ENCODE data around the gene PARS2.

Gene PARS2

DNA sequence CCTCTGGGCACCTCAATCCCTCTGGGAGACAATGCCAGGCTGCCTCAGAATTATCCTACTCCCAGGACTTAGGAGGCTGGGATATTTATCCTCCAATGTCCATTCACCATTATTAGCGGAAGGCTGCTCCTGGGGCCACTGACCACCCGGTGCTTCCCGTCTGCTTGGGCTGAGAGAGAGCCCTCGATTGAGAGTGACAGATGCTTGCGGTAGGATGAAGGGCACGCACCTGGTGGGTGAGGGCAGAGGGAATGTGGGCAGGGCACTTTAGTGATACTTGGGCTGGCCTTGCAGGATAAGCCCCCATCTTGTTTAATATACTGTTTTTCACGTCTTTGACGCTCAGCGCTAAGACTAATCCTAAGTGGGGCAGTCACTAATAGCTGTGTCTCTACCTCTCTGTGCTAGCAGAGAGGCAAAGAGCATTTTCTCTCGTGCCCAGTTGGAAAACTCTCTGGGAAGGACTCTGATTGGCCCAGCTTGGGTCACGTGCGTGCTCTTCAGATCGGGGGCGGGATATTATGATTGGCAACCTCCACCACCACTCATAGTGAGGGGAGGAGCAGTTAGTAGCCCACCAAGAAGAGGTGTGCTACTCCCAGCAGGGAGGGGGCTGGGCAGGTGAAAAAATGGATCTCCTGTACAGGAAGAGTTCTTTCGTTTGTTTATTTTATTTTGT lies 10.6 kb upstream of the PARS2 start:
- DNase-seq (ENCODE audit: low read depth in 2 of 2): no peak

DNA sequence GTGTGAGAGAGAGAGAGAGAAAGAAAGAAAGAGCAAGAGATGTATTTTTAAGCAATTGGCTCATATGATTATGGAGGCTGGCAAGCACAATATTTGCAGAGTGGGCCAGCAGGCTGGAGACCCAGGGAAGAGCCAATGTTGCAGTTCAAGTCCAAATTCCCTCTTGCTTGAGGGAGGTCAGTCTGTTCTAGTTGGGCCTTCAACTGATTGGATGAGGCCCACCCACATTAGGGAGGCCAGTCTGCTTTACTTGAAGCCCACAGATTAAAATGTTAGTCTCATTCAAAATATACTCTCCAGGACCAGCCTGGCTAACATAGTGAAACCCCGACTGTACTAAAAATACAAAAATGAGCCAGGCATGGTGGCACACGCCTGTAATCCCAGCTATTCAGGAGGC lies 8.6 kb upstream of the PARS2 start:
- DNase-seq (ENCODE audit: low read depth in 2 of 2): no peak

DNA sequence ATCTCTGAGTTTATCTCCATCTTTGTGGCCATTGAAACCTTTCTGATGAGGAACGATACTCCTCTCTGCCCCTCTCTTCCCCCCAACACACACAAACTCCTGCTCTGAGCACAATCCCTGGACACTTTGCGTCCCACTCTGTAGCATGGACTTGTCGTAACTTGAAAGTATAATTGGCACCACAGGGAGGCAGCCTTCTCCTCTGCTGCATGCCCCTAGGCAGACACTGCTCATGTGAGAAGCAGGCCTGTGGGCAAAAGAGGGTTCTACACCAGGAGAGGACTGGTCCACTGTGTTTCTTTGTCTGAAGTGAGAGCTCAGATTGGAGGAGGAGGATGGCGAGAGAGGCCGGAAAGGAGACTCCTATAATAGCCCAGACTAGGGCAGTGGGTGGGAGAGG lies 3.8 kb upstream of the PARS2 start:
- DNase-seq (ENCODE audit: low read depth in 2 of 2): no peak

DNA sequence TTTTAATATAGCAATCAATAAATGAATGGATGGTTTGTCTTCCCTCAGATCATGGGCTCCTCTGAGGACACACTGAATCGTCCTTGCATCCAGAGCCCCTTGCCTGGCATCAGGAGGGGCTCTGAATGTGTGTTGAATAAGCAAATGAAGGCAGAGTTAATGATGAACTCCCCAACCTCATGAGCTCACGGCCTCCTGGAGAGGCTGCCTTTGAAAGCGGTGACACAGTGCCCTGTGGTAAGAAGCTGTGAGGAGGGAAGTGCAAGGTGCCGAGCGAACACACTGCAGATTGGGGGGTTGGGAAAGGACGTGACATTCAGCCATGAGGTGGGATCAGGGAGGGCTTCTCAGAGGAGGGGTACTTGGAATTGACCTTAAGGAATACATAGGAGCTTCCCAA lies 3.2 kb upstream of the PARS2 start:
- no peak for DNase-seq (ENCODE audit: low read depth in 2 of 2)

DNA sequence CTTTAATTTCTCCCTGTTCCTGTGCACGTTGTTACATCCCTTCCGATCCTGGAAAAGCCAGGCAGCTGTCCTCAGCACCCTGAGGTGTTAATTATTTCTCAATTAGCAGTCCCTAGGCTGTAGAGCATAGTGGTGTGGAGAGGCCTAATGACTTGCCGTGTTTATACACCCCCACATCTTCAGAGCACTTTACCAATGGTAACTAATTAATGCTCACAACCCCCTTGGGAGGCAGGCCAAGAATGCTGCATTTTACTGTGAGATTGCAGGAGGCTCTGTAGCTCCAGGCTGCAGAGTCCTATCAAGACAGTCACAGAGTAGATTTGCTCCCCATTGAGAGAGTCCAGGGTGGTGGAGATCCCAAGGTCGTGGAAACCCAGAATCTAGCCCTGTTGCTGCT lies 2.4 kb upstream of the PARS2 start:
- no peak for DNase-seq (ENCODE audit: low read depth in 2 of 2)

DNA sequence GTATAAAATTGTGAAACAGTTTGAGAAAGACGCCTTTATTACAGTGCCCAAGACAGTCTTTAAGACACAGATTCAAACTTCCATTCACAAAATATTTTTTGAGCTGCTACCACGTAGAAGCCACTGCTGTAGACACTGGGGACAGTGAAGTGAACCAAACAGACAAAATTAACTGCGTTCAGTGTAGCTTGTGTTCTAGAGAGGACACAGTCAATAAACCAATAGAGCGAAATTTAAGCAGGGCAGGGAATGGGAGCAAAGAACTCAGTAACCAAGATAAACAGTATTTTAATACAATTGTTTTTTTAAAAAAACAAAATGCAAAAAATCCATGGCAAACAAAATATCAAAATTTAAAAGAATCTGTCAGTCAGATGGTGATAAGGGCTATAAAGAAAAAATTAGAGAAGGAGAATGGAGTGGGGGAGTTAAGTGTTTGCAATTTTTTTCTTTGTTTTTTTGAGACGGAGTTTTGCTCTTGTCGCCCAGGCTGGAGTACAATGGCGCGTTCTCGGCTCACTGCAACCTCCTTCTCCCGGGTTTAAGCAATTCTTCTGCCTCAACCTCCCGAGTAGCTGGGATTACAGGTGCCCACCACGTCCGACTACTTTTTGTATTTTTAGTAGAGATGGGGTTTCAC lies 719 bp upstream of the PARS2 start:
- no peak for DNase-seq (ENCODE audit: low read depth in 2 of 2)

DNA sequence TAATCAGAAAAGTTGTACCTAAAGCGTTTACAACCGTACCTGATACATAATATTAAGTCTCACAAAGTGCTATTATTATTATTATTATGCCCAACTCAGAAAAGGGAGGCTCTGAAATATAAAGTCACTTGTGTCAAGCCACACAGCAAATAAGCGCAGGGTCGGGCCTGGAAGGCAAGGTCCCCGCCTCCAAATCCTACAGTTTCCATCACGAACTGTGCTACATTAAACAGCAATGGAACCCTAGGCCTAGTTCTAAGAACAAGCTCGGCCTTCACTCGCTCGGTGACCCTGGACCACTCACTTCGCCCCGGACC lies 549 bp downstream of the PARS2 start:
- no peak for DNase-seq (ENCODE audit: low read depth in 2 of 2)

DNA sequence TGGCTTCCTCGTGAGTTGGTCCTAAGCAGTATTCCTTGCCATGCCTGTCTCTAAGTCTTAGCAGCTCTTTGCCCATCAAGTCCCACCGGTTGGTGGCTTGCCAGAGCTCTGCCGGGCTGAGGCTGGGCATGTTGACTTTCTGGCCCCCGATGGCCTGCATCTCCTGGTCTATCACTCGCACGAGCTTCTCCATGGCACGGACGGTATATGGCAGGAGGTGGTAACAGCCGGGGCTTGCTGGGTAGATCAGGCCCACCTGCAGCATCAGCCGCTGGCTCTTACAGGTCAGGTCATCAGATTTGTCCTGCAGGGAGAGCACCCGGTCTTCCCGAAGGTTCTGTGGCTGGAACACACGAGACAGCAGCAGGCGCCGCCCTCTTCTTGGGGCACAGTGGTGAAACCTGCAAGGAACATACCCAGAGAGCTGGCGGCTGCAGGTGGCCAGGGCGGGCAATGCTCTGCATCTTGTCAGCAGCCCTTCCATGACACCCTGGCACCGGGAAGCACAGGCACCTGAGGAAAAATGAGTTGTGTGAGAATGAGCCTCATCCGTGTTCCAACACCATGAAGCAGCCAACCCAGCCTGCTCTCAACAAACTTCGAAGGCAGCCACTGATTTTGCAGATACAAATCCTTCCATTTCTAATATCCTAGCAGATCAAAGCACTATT lies 5.5 kb downstream of the PARS2 start:
- no peak for DNase-seq (ENCODE audit: low read depth in 2 of 2)

DNA sequence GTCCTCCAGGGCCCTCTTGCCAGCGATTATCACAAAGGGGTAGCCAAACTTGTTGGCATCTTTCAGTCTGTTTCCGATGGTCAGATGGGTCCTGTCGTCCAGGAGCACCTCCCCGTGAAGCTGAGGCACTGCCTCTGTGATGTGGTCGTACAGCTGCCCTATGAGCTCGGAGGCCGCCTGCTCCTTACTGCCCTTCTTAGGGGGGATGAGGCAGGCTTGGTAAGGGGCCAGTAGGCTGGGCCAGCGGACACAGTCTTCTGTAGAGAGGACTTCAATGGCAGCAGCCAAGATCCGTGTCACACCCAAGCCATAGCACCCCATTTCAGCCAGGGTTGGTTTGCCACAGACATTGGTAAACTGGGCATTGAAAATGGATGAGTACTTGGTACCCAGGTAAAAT lies 6.5 kb downstream of the PARS2 start:
- no peak for DNase-seq (ENCODE audit: low read depth in 2 of 2)

DNA sequence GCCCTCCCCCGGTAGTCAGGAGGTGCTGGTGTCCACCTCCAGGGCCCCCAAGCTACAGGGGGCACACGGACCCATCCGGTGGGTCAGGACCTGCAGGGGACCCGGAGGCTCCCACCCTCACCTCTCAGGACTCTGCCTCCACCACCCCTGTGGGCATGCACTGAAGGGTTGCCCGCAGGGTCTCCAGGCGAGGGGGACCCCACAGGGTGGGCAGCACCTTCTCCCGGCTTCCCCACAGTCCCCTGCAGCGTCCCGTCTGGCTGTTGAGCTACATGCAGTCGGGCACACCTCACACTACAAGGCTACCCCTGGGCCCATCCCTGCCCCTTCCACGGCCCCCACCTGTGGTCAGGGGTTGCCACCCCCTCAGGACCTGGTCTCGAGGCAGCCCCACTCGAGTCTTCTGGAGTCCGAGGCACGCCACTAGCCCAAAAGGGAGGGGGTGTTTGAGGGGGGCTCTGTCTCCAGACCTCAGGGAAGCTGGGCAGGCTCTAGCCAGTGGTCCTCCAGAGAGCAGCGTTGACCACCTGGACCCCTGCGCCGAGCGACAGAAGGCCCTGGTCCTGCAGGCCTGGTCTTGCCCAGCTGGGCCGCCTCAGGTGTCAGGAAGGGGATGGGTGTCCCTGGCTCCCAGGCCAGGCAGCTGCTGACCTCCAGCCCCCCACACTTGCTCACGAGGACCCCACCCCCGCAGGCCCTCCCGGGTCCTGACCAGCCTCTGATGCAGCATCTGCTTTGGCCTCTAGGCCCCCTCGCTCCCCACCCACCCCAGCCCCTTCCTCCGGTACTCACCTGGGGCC lies 9.6 kb downstream of the PARS2 start:
- no peak for DNase-seq (ENCODE audit: low read depth in 2 of 2)

DNA sequence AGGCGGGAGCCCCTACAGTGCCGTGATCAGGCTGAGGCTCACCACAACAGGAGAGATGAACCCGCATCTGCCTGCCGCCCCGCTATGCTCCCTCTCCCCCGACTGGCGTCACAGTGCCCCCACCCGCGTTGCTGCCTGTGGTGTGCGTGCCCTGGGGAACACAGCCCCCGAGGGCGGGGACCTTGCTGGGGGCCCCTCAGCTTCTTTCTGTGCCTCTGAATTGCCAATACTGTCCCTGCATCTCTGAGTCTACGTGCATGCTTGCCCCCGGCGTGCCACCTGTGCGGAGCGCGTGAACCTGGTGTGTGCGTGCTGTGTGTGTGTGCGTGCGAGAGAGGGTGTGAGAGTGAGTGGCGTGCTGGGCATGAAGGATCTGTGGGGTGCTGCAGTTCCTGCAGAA lies 10.3 kb downstream of the PARS2 start:
- DNase-seq (ENCODE audit: low read depth in 2 of 2): no peak

DNA sequence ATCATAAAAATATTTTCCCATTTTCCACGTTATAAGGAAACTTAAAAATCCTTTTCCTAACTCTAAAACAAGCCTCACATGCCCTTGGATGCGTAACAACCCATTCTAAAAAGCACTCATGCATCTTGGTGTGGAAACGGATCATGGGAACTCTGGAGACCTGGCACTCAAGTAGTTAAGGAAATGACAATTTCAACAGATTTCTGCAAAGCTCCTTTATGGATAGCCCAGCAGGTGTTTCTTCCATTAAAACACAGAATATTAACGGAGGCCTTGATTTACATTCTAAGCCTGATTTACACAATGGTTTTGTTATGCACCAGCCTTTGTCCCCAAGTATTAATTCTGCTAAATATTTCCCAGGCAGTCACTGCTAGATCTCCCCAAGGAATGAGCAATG lies 12.9 kb downstream of the PARS2 start:
- DNase-seq (ENCODE audit: low read depth in 2 of 2): no peak

DNA sequence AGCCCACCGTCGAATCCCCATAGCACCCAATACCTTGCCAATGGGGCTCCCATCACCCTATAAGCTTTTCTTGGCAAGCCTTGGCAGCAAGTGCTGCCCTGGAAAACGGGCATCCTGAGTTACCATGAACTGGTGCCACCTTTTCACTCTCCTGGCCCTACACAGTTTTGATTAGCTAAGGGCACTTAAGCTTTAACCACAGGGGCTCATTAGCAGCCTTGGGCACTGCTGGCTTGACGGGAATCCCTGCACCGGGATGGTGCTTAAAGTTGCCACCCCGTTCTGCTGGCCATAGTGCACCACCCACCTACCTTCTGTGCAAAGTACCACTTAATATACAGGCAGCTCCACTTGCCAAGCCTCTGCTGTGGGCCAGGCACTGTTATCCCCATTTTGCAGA lies 13.7 kb downstream of the PARS2 start:
- DNase-seq (ENCODE audit: low read depth in 2 of 2): no peak

DNA sequence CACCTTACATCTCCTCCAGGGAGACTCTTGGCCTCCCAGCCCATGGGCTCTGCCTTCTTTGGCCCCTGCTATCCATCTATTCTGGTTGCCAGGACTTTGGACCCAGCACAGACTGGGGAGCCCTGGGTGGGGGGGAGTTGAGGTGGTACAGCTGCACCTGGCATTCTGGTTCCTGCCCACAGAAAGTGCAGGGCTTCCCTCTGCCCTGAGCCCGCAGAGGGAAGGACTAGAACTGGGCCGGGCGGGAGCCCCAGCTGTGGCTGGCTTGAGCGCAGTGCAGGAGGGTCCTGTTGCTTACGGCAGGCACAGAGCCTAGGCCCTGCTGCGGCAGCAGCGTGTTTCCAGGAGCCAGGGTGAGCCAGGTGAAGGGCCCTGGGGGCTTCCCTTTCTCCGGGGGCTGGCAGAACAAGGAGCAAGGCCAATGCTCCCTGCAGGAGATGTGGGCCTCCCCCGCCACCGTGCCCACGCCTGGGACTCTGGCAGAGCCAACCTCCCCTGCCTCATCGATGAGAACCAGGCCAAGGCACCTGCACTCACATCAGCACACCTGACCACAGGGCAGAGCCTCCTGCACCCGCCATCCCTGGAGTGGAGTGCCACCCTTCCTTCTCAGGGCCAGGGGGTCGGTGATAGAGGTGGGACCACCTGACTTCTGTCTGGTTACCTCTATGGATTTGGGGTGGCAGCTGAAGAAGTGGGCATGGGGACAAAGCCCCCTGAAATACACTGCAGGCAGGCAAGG lies 16.1 kb downstream of the PARS2 start:
- no peak for DNase-seq (ENCODE audit: low read depth in 2 of 2)

DNA sequence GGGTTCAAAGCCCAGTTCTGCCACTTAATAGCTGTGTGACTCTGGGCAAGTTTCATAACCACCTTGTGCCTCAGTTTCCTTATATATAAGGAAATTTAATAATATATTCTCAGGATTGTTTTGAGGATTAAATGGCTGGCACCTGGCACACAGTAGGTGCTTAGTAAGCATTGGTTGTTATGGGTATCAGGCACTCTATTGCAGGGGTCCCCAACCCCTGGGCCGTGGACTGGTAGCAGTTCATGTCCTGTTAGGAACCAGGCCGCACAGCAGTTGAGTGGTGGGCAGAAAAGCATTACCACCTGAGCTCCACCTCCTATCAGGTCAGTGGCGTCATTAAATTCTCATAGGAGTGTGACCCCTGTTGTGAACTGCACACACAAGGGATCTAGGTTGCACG lies 18.5 kb downstream of the PARS2 start:
- DNase-seq (ENCODE audit: low read depth in 2 of 2): no peak

DNA sequence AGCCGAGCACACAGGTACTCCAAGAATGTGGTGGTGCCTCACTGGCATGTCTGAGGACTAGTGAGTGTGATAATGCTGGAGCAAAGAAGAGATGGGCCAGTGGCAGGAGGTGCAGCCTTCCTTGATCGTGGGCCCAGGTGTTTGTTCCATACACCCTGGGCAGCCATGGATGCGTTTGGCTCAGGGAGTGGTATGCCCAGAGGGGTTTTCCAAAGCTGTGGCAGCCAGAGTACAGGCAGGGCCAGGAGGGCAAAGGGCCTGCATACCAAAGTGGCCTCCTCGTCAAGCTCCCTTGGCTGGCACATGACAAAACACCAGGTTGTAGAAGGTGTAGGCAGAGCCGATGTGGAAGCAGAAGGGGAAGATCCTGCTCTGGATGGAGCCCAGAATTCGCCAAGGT lies 19.0 kb downstream of the PARS2 start:
- DNase-seq (ENCODE audit: low read depth in 2 of 2): no peak

DNA sequence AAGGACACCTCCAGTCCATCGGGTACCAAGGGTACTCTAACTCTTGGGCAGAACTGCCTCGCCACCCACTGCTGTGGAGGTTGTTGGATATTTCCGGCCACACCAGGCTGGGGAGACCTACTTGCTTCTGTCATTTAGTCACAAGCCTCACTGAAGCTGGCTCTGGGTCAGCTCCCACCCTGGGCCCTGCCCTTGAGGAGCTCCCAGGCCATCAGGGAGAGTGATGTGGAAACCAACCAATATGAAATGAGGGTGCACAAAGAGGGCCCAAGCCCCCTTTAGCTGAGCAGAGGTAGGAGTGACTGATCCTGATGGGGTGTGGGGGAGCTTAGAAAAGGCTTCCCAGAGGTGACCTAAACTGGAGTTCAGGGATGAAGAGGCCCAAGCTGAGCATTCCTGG lies 19.6 kb downstream of the PARS2 start:
- no peak for DNase-seq (ENCODE audit: low read depth in 2 of 2)

DNA sequence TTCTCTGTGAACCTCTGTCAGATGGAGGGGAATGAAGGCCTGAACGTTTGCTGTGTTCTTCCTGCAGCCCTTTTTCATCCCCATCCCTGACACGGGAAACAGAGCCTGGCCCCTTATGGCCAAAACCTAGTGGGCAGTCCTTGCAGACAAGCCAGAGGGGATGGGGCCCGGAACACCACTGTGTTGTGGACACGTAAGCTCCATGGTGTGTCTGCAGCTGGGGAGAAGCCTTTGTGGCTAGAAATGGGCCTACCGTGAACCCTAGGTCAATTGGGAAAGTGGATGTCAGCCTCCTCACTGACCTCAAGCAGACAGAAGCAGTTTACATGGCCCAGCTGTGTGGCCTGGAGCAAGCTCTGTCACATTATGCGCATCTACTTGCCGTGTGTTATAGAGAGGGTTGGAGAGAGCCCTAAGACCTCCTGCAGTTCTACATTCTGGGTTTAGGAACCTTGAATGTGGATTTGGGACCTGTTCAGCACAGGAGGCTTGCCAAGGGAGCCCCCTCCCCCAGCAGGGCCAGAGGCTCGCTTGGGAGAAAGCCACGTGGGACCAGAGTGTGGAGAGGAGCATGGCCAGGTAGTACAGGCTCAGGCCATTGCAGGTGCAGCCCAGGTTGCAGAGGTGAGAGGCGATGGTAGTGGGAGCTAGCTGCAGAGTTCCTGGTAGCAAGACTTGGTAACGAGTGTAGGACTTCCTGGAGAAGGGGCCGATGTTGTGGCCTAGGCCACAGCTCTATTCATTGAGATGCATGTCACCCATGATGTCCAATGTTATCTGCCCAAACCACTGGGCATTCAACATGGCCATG lies 20.7 kb downstream of the PARS2 start:
- no peak for DNase-seq (ENCODE audit: low read depth in 2 of 2)

DNA sequence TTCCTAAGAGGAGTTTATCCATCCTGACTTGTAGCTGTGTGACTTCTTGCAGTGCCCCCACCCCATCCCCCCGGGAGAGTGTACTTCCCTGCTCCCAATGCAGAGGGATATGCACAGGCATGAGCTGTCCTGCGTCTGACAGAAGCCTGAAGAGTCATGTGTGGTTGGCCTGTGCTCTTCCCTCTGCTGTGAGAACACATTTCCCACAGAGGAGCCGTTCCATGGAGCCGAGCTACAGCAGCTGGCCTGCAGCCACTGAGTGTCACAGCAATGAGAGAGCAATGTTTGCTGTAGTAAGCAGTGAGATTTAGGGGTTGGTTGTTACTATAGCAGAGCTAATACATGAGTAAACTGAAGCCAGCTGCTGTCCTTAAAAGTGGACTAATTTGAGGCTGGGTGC lies 22.0 kb downstream of the PARS2 start:
- DNase-seq (ENCODE audit: low read depth in 2 of 2): no peak

DNA sequence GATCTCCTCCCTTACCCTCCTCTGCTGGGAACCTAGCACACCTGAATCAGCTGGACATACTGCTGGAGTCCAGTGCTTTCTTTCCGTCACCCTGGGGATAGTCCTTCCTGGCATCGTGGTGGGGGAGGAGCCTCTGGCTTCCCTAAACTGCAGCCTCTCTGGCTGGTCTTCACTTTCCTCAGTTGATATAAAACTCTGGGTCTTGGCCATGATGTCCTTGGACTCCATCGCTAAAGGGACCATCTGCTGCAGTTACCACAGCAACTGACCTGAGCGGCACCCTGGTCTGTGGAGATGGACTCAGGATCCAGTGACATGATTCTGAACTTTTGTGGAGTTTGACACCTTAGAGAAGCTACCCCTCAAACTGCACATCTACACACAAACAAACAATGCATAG lies 22.8 kb downstream of the PARS2 start:
- DNase-seq (ENCODE audit: low read depth in 2 of 2): no peak

DNA sequence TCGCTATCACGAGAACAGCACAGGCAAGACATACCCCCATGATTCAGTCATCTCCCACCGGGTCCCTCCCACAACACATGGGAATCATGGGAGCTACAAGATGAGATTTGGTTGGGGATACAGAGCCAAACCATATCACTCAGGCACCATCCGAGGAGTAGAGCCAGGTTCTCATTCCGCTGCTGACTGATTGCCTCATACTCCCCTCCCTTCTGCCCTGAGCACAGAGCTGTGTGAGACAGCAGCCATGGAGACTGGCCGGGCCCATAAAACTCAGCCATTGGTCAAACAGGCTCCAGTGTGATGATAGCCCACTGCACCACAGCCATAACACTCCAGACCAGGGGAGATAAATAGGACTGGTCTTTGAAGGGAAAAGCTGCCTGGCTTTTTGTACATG lies 26.1 kb downstream of the PARS2 start:
- DNase-seq (ENCODE audit: low read depth in 2 of 2): no peak

All from stimulated activated CD8-positive, alpha-beta memory T cell treated with anti-CD3 and anti-CD28 coated beads, Interleukin-15, amount 100 ng/mL, for 4 hours (primary cell).